AG09309 (cell line): ENCODE results near the gene MPDZ.

Experiments used
- DNase-seq: peaks from one replicate; pipeline ENCODE4 v3.0.0-alpha.2; 2010; ENCODE audit warnings: low read depth
- H3K4me3 ChIP-seq: 2 replicates; pipeline ENCODE4 v1.5.1; 2011; ENCODE audit warnings: mild to moderate bottlenecking, low read depth, low read length, moderate library complexity; ENCODE audit not compliant: control insufficient read depth
- CTCF ChIP-seq: IDR thresholded peaks from 2 replicates; pipeline ENCODE4 v1.5.1; 2011; ENCODE audit warnings: mild to moderate bottlenecking, low read depth, low read length, inconsistent platforms; ENCODE audit not compliant: insufficient read depth, control insufficient read depth; ENCODE audit errors: missing control alignments

Gene MPDZ

GRCh38 chr9:13131991-13132390 is 147.5 kb downstream of the MPDZ start:
- DNase-seq = no peak
- no peak for TF ChIP-seq CTCF
- H3K4me3 ChIP-seq = no peak overlapping the region

- no peak overlapping the region for H3K4me3 ChIP-seq
- DNase-seq = no peak
- no peak for TF ChIP-seq CTCF
Observed at GRCh38 chr9:13131416-13131815, 148.1 kb downstream of the MPDZ start.

- H3K4me3 ChIP-seq = no peak overlapping the region
- no peak for TF ChIP-seq CTCF
- no peak for DNase-seq
Observed at GRCh38 chr9:13128266-13128860, 151.1 kb downstream of the MPDZ start.

DNA sequence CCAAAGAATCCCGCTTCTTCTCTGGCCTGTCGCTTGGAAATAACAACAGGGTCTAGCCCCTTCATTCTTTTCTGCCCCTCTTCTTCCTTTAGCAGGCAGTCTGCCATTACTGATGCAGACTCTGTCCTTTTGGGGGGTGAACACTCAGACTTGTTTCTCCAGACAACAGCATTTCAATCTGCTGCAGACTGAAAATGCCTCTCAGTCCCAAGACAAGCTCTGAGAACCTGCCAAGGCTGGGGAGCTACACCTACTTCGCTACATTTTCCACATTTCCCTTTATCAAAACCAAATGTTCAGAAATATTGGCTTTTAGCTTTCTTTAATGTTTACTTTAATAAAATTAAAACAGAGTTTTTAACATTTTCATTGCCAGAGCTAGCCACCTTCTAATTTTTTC is 152.4 kb downstream of the MPDZ start:
- TF ChIP-seq CTCF = no peak
- DNase-seq = no peak
- no peak overlapping the region for H3K4me3 ChIP-seq

- TF ChIP-seq CTCF = no peak
- H3K4me3 ChIP-seq = no peak overlapping the region
- no peak for DNase-seq
Observed at GRCh38 chr9:13125261-13125660, 154.2 kb downstream of the MPDZ start.

- TF ChIP-seq CTCF = no peak
- no peak overlapping the region for H3K4me3 ChIP-seq
- no peak for DNase-seq
Observed at GRCh38 chr9:13122756-13123369, 156.6 kb downstream of the MPDZ start.
